SJSA1 (cell line): ENCODE data around the gene POC1A. TPM values are rescaled to one million over a fixed set of nuclear protein-coding genes. Genes with fewer than 3 reads are reported as not detected.

Experiments used
- DNase-seq, 2 experiments: peaks; one replicate each; pipeline ENCODE4 v3.0.0-alpha.2; 2015 to 2020; ENCODE audit warnings: low spot score in 2 of 2, low read depth in 1 of 2
- H3K27ac ChIP-seq: fragments of 250-450 bp; sonication (Bioruptor Pico); 2 replicates; pipeline ENCODE4 v1.5.1; 2020; ENCODE audit warnings: mild to moderate bottlenecking, moderate library complexity
- H3K27me3 ChIP-seq: fragments of 250-450 bp; sonication (Bioruptor Pico); replicated peaks from 2 replicates; pipeline ENCODE4 v1.5.1; 2020; ENCODE audit warnings: mild to moderate bottlenecking, moderate library complexity
- H3K36me3 ChIP-seq: fragments of 250-450 bp; sonication (Bioruptor Pico); 2 replicates; pipeline ENCODE4 v1.5.1; 2020; ENCODE audit warnings: mild to moderate bottlenecking
- H3K4me1 ChIP-seq: fragments of 250-450 bp; sonication (Bioruptor Pico); replicated peaks from 2 replicates; pipeline ENCODE4 v1.6.1; 2021; ENCODE audit warnings: mild to moderate bottlenecking
- H3K4me3 ChIP-seq: fragments of 250-450 bp; sonication (Bioruptor Pico); 2 replicates; pipeline ENCODE4 v1.5.1; 2020; ENCODE audit warnings: mild to moderate bottlenecking
- H3K9me3 ChIP-seq: fragments of 250-450 bp; sonication (Bioruptor Pico); replicated peaks from 2 replicates; pipeline ENCODE4 v1.5.1; 2020; ENCODE audit warnings: mild to moderate bottlenecking
- total RNA-seq: library from RNA; depleted of rRNA; stranded (reverse); fragments of >200 nt; shearing (Covaris generic); gene quantifications from 2 replicates; pipeline ENCODE4 v1.2.3, GENCODE V29; 2014

Gene POC1A
- total RNA-seq, 1 experiment from 2014 or later, result 14.2 TPM

- no peaks in the 10 kb centered on the region for H3K9me3 ChIP-seq
- DNase-seq, result no peak
- H3K4me3 ChIP-seq, result no peak overlapping the region
- peaks cover 16% of the 10 kb centered on the region for H3K36me3 ChIP-seq
- no peaks in the 10 kb centered on the region for H3K4me1 ChIP-seq
- H3K27me3 ChIP-seq, result no peaks in the 10 kb centered on the region
- H3K27ac ChIP-seq, result no peak overlapping the region
Observed at GRCh38 chr3:52106951-52107611, 47.1 kb downstream of the POC1A start.

- no peak overlapping the region for H3K27ac ChIP-seq
- H3K4me3 ChIP-seq, result no peak overlapping the region
- no peak for DNase-seq
- H3K36me3 ChIP-seq, result peaks cover 16% of the 10 kb centered on the region
- H3K27me3 ChIP-seq, result no peaks in the 10 kb centered on the region
- H3K9me3 ChIP-seq, result no peaks in the 10 kb centered on the region
- H3K4me1 ChIP-seq, result no peaks in the 10 kb centered on the region
Observed at GRCh38 chr3:52104684-52105640, 49.3 kb downstream of the POC1A start.

- Histone ChIP-seq H3K27ac (no peak overlapping the region), H3K36me3 (peaks cover 26% of the 10 kb centered on the region), H3K9me3 (no peaks in the 10 kb centered on the region), H3K4me1 (peaks cover 9% of the 10 kb centered on the region; the same call in 1 of the 2 replicates), H3K27me3 (no peaks in the 10 kb centered on the region), H3K4me3 (no peak overlapping the region)
- DNase-seq, result no peak
Observed at GRCh38 chr3:52102934-52103333, 51.3 kb downstream of the POC1A start.

GRCh38 chr3:52099001-52099401, 55.2 kb downstream of the POC1A start:
- no peak for DNase-seq
- H3K27ac ChIP-seq, result no peak overlapping the region
- no peak overlapping the region for H3K4me3 ChIP-seq
- no peaks in the 10 kb centered on the region for H3K27me3 ChIP-seq
- H3K36me3 ChIP-seq, result peaks cover 36% of the 10 kb centered on the region
- no peaks in the 10 kb centered on the region for H3K9me3 ChIP-seq
- H3K4me1 ChIP-seq, result peaks cover 15% of the 10 kb centered on the region

GRCh38 chr3:52097851-52098507, 56.2 kb downstream of the POC1A start:
- Histone ChIP-seq H3K4me3 (no peak overlapping the region), H3K36me3 (peaks cover 44% of the 10 kb centered on the region), H3K27me3 (no peaks in the 10 kb centered on the region), H3K9me3 (no peaks in the 10 kb centered on the region), H3K4me1 (peaks cover 25% of the 10 kb centered on the region), H3K27ac (no peak overlapping the region)
- no peak for DNase-seq

- peaks cover 34% of the 10 kb centered on the region for H3K4me1 ChIP-seq
- no peaks in the 10 kb centered on the region for H3K27me3 ChIP-seq
- DNase-seq, result no peak
- H3K9me3 ChIP-seq, result no peaks in the 10 kb centered on the region
- H3K36me3 ChIP-seq, result peaks cover 49% of the 10 kb centered on the region
- H3K27ac ChIP-seq, result no peak overlapping the region
- no peak overlapping the region for H3K4me3 ChIP-seq
Observed at GRCh38 chr3:52095990-52096775, 58.0 kb downstream of the POC1A start.

GRCh38 chr3:52094571-52095485, 59.4 kb downstream of the POC1A start:
- DNase-seq, result no peak
- no peak overlapping the region for H3K4me3 ChIP-seq
- H3K36me3 ChIP-seq, result peaks cover 49% of the 10 kb centered on the region
- no peak overlapping the region for H3K27ac ChIP-seq
- no peaks in the 10 kb centered on the region for H3K9me3 ChIP-seq
- H3K4me1 ChIP-seq, result peaks cover 47% of the 10 kb centered on the region
- no peaks in the 10 kb centered on the region for H3K27me3 ChIP-seq

- peak; percentile 59 to 76 for DNase-seq
- no peaks in the 10 kb centered on the region for H3K27me3 ChIP-seq
- H3K27ac ChIP-seq, result peak overlapping the region; percentile 57
- H3K4me3 ChIP-seq, result no peak overlapping the region
- peaks cover 45% of the 10 kb centered on the region for H3K36me3 ChIP-seq
- no peaks in the 10 kb centered on the region for H3K9me3 ChIP-seq
- H3K4me1 ChIP-seq, result peaks cover 49% of the 10 kb centered on the region
Observed at GRCh38 chr3:52093756-52094545, 60.3 kb downstream of the POC1A start.

GRCh38 chr3:52092891-52093290, 61.3 kb downstream of the POC1A start:
- no peaks in the 10 kb centered on the region for H3K9me3 ChIP-seq
- peaks cover 45% of the 10 kb centered on the region for H3K4me1 ChIP-seq
- no peak for DNase-seq
- no peak overlapping the region for H3K4me3 ChIP-seq
- H3K36me3 ChIP-seq, result peaks cover 39% of the 10 kb centered on the region
- peak overlapping the region; percentile 57; the same call in 1 of the 2 replicates for H3K27ac ChIP-seq
- H3K27me3 ChIP-seq, result no peaks in the 10 kb centered on the region

GRCh38 chr3:52092271-52092660, 62.0 kb downstream of the POC1A start:
- Histone ChIP-seq H3K36me3 (peaks cover 36% of the 10 kb centered on the region), H3K27me3 (no peaks in the 10 kb centered on the region), H3K4me3 (no peak overlapping the region), H3K27ac (no peak overlapping the region), H3K9me3 (no peaks in the 10 kb centered on the region), H3K4me1 (peaks cover 50% of the 10 kb centered on the region)
- DNase-seq, result no peak

- peaks cover 30% of the 10 kb centered on the region for H3K36me3 ChIP-seq
- H3K4me3 ChIP-seq, result no peak overlapping the region
- DNase-seq, result no peak
- H3K4me1 ChIP-seq, result peaks cover 55% of the 10 kb centered on the region
- peak overlapping the region; percentile 95 for H3K27ac ChIP-seq
- no peaks in the 10 kb centered on the region for H3K9me3 ChIP-seq
- no peaks in the 10 kb centered on the region for H3K27me3 ChIP-seq
Observed at GRCh38 chr3:52091586-52092270, 62.5 kb downstream of the POC1A start.
